Daoy (cell line): ENCODE results near the gene ZNF865. TPM values are rescaled to one million over a fixed set of nuclear protein-coding genes. Genes with fewer than 3 reads are reported as not detected.

Experiments used
- DNase-seq: peaks from one replicate; pipeline ENCODE4 v3.0.0-alpha.2; 2015; ENCODE audit warnings: low read depth
- total RNA-seq: library from RNA; depleted of rRNA; stranded (reverse); fragments of >200 nt; shearing (Covaris generic); gene quantifications from 2 replicates; pipeline ENCODE4 v1.2.3, GENCODE V29; 2014

ZNF865 gene
- total RNA-seq, 1 experiment from 2014 or later, result 0.80 TPM

- no peak for DNase-seq
These were observed 18.1 kb downstream of the ZNF865 start for GRCh38 chr19:55623561-55623960.

GRCh38 chr19:55624109-55625003 is 18.9 kb downstream of the ZNF865 start, which contains the start of gene ZNF784:
Gene ZNF784, minus strand, starts transcription at chr19:55624566. Its CDS starts 5 bp downstream, at chr19:55624561.
- peak; percentile 96 for DNase-seq

GRCh38 chr19:55625004-55625326 is 19.5 kb downstream of the ZNF865 start:
- no peak for DNase-seq

DNA sequence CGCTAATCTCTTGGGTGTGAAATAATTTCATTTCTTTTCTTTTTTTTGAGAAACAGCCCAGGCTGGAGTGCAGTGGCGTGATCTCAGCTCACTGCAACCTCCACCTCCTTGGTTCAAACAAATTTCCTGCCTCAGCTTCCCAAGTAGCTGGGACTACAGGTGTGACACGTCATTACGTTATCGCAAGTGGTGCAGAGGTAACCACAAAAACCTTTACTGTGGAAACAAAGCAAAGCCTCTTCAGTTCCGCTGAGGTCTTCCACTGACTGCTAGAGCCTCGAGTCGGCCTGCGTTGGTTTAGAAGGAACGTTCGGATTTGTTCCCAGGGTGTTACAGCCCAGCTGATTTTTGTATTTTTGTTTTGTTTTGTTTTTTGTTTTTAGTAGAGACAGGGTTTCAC is 20.9 kb downstream of the ZNF865 start:
- no peak for DNase-seq

GRCh38 chr19:55632463-55632834 is 27.0 kb downstream of the ZNF865 start:
- DNase-seq, result peak; percentile 87

DNA sequence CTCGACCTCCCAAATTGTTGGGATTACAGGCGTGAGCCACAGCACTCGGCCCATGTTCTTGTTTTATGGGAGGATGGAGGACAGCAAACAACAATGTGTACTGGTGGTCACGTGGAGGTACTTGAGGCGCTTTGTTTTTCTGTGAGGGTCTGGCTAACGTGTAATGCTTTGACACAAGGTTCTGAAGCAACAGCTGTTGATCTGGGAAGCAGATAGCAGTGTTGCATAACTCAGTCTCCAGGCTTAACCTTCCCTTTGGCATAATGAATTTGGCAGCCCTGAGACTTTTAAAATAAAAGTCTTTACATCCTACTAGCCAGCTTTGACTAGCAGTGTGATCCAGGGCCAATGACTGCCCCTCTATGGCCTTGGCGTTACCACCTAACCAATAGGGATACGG is 28.4 kb downstream of the ZNF865 start:
- DNase-seq, result no peak

DNA sequence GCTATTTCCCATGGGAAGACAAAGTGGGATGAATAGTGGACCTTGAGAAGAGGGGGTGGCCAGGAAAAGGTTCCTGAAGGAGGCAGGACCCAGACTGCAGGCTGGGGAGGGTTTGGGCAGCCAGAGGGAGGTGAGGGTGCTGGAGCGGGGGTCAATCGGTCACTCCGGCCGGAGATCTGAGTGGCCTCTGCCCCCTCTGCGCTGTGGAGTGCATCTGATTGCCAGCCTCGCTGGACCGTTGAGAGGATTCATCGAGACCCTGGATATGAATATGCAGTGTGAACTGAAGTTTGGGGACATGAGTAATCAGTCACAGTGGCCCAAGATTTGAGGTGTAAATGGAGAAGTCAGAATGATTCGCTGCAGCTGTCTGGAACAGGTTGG is 29.9 kb downstream of the ZNF865 start:
- no peak for DNase-seq

DNA sequence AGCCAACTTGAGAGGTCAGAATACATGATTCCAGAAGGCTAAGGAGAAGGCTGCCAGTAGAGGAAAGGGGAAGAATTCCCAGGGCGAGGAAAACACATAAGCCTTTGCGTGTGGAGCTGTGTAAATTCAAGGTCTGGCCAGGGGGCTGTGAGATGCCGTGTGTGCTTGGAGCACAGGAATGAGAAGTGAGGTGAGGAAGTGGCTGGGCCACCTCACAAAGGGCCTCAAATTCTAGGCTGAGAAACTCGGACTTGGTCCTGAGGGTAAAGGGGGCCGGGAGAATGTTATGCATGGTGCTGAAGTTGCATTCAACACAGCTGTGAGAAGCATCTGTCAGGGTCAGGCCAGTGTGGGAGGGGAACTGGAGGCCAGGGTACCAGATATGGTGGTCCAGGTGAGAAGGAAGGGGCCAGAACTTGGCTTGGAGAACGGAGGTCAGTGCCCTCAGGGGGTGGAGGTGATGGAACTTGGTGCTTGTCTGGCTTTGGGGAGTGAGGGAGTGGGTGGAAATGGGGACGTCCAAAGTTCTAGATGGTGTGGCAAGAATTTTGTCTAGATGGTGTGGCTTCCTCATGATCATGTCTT is 30.5 kb downstream of the ZNF865 start:
- DNase-seq, result no peak

DNA sequence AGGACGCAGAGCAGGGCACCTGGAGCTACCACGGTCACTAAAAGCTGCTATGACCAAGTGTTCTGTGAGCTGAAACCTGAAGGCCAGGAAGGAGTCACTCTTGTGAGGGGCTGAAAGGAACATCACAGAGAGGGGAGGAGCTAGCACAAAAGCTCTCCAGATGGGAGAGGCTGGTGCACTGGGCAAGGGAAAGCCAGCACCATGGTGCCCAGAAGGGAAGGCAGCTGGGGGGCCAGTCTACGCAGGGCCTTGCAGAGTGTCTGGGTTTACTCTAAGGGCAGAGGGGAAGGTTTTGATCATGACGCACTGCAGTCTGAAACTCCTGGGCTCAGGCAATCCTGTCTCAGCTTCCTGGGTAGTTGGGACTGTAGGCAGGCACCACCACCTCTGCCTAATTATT is 31.3 kb downstream of the ZNF865 start:
- no peak for DNase-seq

DNA sequence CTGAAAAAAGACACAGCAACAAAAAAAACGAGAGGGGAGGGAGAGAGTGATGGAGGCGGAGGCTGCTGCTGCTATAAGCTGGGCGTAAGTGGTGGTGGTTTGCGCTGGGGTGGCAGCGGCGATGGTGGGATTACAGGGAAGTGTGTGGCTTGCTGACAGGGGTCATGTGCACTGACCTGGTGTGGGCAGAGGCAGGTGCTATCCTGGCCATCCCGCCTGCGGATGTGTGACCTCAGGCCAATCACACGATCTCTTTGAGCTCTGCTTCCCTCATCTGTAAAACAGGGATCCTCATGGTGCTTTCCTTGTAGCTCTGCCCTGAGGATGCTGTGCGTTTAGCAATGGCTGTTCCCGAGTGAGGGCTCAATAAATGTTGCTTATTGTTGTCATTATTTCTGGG is 32.1 kb downstream of the ZNF865 start:
- no peak for DNase-seq

GRCh38 chr19:55638864-55639359 is 33.5 kb downstream of the ZNF865 start:
- peak; percentile 49 for DNase-seq

DNA sequence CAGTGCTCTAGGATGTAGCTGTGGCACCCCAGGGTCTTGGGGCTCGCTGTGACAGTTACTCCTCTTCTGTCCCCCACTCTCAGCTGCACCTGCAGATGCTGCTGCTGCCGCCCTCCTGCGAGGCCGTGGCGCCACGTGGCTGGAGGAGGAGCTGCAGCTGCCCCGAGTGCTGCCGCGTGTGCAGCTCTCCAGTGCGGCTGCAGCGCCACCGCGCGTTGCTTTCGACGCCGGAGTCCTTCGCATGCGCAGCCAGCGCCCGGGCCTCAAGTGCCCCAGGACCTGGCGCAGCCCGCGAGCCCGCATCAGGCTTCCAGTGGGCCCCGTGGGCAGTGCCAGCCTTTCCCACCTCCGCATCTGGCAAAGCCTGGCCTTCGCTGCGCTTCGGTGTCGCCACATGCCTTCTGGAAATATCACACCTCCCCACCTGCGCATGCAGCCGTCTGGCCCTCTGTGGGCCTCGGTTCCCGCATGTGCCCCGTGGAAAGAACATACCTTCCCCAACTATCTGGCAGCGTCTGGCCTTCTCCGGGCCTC is 34.7 kb downstream of the ZNF865 start:
- no peak for DNase-seq

DNA sequence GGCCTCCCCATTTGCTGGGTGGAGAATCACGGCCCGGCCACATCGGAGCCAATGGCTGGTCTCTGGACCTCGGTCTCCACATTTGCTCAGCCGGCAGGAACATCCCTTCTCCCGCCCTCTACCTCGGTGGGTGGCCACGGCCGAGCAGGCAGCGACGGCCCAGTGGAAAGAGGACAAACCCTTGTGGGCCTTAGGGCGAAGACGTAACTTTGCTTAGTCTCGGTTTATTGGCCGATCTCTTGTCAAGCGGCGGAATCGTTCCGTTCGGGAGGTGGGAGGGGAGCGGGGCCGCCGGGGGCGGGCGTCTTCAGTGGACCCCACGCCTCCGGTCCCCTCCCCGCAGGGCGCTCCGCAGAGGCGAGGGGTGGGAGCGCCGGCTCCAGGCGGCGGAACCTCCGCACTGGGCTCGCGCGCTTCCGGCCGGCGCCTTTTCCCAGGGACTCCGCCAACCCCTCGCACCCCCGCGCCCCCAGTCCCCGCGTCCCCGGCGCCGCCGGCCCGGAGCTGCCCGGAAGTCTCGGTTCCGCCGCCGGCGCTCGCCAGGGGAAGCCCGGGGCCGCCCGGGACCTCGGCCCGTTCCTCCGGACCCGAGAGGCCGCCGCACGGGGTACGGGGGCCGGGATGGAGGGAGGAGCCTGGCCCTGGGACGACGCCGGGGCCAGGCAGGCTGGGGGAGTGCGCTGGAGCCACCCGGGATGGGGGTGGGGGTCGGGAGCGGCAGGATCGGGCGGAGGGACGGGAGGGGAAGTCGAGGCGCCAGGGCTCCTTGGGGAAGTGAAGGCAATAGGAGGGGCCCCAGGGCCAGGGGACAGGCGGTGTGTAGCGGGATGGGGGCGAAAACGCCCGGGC is 35.4 kb downstream of the ZNF865 start, which contains the start of gene ZNF580:
Gene ZNF580 (plus strand): TSS at position 426 of the 849 bp plus-strand sequence. CDS start 1,507 bp downstream, outside the sequence.
- DNase-seq, result peak; percentile 76

- no peak for DNase-seq
These were observed 36.1 kb downstream of the ZNF865 start for GRCh38 chr19:55641426-55642152.

- DNase-seq, result peak; percentile 48
These were observed 36.9 kb downstream of the ZNF865 start for GRCh38 chr19:55642153-55643002.

- DNase-seq, result peak; percentile 82
These were observed 37.8 kb downstream of the ZNF865 start, which contains the start of gene ZNF581 for GRCh38 chr19:55643003-55643886. Gene ZNF581, plus strand, starts transcription at chr19:55643649. Its CDS starts 923 bp downstream, at chr19:55644572.

DNA sequence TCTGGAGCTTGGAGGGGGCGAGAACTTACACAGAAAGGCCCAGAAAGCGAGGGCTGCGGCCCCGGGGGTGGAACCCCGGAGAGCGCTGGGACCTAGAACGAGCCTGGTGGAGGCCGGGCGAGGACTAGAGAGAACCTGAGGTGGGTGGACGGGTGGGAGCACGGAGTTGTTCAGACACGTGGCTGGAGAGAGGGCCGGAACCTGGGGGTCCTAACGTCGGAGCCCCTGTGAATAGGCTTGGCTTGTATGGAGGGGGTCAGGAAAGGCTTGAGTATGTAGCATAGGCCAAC is 38.4 kb downstream of the ZNF865 start:
- DNase-seq, result no peak

DNA sequence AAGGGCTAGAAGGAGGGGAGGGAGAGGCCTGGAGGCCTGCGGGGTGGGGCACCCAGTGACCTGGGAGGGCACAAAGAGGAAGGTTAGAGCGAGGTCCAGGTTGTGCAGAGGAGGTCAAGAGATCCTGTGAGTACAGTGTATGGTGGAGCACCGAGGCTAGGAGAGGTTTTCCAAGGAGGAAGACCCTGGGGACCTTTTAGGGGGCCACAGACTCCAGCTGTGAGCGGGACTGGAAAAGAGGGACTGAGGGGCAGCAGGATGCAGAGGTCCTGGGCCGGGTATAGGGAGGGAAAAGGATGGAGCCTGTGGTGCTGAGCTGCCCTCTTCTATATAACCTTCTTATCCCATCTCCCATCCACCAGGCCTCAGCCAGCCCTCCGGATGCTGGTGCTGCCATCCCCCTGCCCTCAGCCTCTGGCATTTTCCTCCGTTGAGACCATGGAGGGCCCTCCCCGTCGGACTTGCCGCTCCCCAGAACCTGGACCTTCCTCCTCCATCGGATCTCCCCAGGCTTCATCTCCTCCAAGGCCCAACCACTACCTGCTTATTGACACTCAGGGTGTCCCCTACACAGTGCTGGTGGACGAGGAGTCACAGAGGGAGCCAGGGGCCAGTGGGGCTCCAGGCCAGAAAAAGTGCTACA is 38.9 kb downstream of the ZNF865 start:
- DNase-seq, result no peak
